Left lobe of liver (tissue), 2 donors: ENCODE measurements around the gene MAD1L1. TPM values are rescaled to one million over a fixed set of nuclear protein-coding genes. Genes with fewer than 3 reads are reported as not detected.

Experiments used
- ATAC-seq: fragments of 200-7000 bp; cut with Tn5 transposase; one replicate; pipeline ENCODE4 v1.9.1; 2020; ENCODE audit warnings: mild to moderate bottlenecking, moderate library complexity
- DNase-seq: peaks from one replicate; pipeline ENCODE4 v3.0.0-alpha.2; 2020; ENCODE audit warnings: low spot score
- total RNA-seq: library from RNA; stranded (reverse); gene quantifications from one replicate; pipeline ENCODE4 v1.2.1, GENCODE V29; 2021
- donor health status: DM: no; HTN: no; CAD: no; lungs with moderate emphysema.
- donor health status: DM: no; HTN: yes; CAD: no.

MAD1L1 gene
- total RNA-seq, 1 donor from 2014 or later = 24.9 TPM

DNA sequence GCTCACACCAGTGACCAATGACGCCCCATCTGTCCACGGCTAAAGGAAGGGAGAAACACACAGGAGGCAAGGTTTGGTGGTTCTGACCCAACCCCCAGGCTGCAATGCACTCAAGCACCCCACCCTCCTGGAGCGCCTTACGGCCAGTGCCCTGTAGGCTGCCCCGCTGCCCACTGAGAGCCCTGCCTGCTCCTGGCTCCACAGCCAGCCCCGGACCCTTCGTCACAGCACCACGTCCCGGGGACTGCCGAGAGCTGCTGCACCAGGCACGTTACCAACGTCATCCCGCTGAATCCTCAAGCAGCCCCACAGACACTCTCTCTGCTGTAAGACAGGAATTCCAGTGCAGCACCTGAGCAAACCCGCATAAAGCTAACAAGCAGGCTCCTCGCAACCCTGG lies 87.8 kb downstream of the MAD1L1 start:
- no peak for ATAC-seq
- DNase-seq = no peak

DNA sequence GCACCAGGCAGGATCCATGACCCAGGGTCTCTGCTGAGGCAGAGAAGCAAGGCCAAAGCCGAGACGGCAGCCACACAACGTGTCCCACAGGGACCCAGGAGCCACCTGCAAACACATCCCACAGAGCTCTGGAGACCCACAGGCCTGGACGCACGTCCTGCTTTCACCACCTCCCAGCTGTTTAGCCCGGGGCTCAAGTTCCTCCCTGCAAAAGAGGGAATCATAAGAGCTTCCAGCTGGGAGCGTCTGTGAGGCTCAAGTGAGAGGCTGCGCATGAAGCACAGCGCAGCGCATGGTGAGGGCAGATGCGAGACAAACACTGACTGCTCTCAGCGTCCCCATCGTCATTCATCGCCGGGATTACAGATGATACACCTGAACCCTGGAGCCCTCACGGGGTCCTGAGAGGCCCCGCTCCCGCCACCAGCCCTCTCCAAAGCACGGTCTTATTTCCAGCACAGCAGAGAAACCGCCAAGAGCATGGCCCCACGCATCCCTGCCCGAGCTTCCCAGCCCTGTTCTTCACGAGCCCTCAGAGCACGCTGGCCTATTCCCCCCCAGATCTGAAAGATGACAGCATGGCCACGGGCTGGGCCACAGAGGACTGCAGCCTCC lies 88.7 kb downstream of the MAD1L1 start:
- DNase-seq (no peak), ATAC-seq (no peak)

- DNase-seq = no peak
- ATAC-seq = no peak
Observed at GRCh38 chr7:2143450-2143849, 89.3 kb downstream of the MAD1L1 start.

- ATAC-seq (no peak), DNase-seq (no peak)
Observed at GRCh38 chr7:2142386-2142785, 90.4 kb downstream of the MAD1L1 start.

DNA sequence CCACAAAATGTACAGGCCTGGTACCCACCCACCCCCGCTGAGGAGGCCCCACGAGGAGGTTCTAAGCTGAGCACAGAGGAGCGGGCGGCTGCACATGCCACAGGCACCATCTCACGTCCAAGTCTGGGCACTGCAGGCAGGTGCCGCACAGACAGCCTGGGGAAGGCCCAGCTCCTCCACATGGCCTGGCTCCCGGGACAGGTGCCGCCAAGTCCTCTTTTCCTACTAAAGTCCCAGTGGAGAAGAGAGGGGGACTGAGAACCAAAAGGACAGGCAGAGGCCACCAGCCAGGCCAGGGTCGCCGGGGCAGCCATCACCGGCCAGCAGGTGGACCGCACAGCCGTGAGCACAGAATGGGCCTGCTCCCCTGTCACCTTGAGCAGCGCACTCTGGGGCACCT lies 91.1 kb downstream of the MAD1L1 start:
- ATAC-seq (no peak), DNase-seq (no peak)

DNA sequence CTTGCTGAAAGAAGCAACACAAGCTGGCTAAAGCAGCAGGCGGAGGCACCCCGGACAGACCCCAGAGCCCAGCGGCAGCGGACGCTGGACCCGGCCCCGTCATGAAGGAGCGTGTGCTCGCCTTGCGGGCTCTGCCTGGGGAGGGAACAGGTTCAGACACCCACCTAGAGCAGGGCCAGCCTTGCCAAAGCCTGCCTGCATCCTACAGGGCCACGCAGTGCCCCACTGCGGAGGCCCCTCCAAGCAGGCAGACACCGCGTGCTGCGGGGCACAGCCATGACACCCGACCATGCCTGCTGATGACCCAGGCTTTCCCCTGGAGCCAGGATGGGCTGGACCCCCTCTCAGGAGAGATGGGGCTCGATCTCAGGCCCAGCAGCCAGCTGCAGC lies 91.7 kb downstream of the MAD1L1 start:
- ATAC-seq (no peak), DNase-seq (no peak)

DNA sequence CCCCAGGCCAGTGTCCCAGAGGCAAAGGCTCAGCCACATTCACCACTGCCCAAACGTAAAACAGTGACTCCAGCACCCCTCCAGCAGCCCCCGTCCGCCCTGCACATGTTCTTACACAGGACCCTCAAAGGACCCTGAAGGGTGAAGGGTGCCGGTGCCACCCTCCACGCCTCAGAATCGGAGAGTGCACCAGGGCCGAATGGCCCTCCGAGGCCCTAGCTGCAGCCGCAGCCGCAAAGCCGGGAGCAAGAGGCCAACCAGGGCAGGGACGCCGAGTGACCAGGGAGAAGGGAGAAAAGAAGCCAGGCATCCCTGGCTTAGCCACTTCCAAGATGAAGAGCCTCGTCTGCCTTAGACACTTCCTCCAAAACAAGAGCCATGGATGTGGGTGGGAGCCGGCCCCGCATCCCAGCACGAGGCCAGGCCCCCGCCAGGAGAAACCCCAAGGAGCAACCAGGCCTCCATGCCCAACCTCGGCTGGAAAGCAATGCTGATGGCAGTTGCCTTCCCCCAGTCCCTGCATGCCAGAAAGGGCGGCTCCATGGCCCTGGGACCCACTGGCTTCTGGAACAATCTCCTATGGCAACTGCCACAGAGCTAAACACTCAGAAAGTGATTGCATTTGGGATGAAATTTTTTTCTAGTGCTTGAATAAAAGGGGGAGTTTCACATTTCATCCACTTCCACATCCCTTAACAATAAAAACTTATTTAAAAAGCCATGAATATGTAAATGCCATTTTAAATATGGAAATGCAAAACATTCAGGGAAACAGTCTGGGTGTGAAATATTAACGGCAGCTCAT lies 92.3 kb downstream of the MAD1L1 start:
- no peak for ATAC-seq

DNA sequence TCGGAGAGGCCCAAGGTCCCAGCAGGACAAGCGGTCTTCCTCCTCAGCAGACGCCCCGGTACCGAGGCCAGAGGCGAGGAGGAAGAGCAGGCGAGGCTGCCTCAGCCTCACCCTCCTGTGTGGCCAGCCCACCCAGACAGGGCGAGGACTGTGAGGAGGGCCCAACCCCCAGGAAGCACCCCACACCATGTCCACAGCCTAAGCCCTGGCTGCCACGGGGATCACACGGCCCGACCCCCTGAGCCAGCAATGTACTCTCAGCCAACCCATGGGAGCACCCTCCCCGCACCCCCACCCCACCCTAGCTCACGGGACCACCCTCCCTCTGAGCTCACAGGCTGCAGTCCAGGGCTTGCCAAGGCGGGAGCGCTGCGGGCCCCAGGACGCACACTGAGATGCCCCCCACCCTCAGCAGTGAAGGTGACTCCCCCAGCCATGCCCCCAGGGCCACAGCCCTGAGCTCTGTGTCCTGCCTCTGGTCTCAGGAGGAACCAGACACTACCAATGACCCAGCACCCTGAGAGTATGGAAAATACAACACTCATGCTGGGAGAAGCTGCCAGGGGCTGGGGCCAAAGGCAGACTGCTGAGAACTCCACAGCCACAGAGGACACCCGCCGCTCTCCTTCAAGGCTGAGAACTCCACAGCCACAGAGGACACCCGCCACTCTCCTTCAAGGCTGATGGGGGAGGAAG lies 93.6 kb downstream of the MAD1L1 start:
- ATAC-seq (no peak), DNase-seq (no peak)

More for the DNA sequence above, 92.3 kb downstream of the MAD1L1 start:
- no peak for DNase-seq

GRCh38 chr7:2138146-2138765 lies 94.5 kb downstream of the MAD1L1 start:
- DNase-seq (no peak), ATAC-seq (no peak)

DNA sequence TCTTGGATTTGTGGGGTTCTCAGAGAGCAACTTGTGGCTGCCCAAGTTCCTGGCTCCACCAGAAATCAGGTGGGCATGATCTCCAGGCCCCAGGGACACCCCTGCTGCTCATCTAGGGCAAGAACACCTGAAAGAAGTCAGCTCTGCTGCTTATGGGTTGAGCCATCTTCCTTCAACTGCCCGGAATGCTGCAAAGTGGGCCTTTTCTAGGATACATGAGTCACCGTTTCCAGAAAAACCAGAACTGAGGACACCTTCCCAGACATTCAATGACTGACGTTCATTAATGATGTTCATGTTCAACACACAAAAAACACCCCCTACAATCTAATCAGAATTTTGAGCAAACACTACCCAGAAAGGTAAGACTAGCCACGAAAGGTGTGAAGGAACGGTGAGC lies 98.0 kb downstream of the MAD1L1 start:
- ATAC-seq (no peak), DNase-seq (no peak)

DNA sequence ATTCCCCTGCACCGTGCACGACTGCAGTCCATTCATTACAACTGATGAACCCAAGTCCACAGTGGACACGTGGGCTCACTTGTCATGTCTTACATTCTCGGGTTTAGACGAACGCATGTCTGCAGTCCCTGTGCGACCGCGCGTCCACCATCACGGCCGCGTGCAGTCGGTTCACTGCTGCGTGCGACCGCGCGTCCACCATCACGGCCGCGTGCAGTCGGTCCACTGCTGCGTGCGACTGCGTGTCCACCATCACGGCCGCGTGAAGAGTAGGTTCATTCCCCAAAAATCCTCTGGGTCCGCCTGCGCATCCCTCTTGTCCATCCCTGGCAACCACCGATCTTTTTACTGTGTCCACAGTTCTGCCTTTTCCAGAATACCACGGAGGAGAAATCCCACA lies 100.5 kb downstream of the MAD1L1 start:
- DNase-seq = no peak
- ATAC-seq = no peak

- no peak for ATAC-seq
- DNase-seq = no peak
Observed at GRCh38 chr7:2131800-2132199, 100.9 kb downstream of the MAD1L1 start.

DNA sequence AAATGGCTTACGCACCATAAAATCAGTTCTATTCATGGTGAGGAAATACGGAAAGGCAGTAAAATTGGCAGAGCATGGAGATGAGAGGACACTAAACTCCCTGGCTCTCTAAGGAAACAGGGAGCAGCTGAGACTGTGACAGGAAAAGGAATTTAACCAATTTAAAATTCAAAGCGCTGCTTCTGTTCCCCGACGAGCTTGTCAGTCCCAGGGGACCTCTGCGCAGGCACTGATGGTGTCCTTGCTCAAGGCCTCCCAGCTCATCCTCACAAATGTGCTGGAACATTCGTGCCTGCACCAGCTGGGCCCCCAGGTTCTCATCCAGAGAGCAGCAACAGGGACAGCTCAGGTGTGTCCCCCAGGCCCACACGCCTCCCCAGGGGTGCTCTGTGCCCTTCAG lies 101.4 kb downstream of the MAD1L1 start:
- ATAC-seq = no peak
- DNase-seq = no peak

DNA sequence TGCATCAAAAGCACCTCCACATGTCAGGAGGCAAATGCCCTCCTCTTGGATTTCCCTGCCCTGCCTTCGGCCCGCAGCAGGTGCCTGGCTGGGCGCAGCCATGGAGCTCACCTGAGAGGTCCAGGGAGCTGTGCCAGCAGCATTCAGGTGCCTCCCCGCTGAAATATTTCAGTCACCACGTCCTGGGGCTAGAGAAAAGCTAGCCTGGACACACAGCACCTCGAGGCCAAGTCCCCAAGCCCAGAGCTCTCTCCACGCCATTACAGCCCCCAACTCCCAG lies 102.7 kb downstream of the MAD1L1 start:
- ATAC-seq (no peak), DNase-seq (no peak)

- DNase-seq (no peak), ATAC-seq (no peak)
Observed at GRCh38 chr7:2129323-2130095, 103.2 kb downstream of the MAD1L1 start.

DNA sequence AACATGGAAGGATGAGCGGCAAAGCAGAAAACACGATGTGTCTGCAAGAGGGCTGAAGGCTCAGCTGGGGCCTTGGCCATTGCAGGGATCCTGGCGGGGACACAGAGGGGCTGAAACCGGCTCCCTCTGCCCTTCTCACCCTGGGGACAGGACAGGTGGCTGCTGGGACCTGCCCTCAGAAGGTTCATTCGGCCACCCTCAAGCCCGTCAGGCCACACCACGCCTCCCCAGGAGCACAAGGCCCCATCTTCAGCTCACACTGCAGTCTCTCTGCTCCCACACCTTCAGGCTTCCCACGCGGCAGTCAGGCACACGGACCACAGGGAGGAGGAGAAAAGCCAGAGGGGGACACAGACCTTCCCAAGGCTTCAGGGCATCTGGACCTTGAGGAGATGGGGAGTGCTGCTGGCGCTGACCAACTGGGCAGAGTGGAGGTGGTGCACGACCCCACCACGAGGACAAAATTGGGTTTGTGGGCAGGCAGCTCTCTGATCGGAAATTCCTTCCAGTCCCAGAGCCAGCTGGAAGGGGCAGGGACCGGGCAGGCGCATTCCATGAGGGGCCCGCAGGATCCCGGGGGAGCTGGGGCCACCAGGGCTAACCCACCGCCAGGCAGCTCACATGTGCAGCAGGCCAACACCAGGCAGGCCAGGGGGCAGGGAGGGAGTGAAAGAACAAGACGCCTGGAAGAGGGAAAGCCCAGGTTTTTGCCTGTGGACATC lies 104.0 kb downstream of the MAD1L1 start:
- DNase-seq (no peak), ATAC-seq (no peak)

DNA sequence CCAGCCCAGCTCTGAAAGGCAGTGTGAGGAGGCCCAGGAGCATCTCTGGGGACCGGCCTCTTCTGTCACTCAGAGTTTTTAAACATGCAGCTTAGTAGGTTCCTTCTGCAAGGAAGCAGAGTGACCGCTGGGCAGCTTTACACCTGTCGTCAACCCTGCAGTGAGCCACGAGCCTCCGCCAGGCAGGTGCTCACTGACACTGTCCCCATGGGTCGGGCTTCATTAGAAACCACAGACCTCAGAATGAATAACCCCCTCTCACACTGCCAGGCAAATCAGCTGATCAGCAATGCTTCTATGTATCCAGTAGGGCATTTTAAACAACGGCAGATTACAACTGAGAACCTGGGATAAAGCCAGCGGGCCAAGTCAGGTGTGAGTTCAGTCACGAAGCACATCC lies 106.1 kb downstream of the MAD1L1 start:
- DNase-seq (no peak), ATAC-seq (no peak)

- DNase-seq (no peak), ATAC-seq (no peak)
Observed at GRCh38 chr7:2125931-2126330, 106.8 kb downstream of the MAD1L1 start.

- DNase-seq = no peak
- ATAC-seq = no peak
Observed at GRCh38 chr7:2124604-2125345, 108.0 kb downstream of the MAD1L1 start.

GRCh38 chr7:2123916-2124315 lies 108.8 kb downstream of the MAD1L1 start:
- ATAC-seq (no peak), DNase-seq (no peak)
